Cardiac muscle cell (in vitro differentiated cells and primary cell): ENCODE results near the gene ZNF608. TPM values are rescaled to one million over a fixed set of nuclear protein-coding genes. Genes with fewer than 3 reads are reported as not detected.
A peak's percentile ranks its signal among the peaks of the same experiment; 100 is the strongest.

Experiments
- DNase-seq, 2 donors: peaks; one replicate each; pipeline versions ENCODE4 v3.0.0 to v3.0.0-alpha.2; 2010 to 2017; ENCODE audit warnings: low read depth in 1 of 2, low spot score in 1 of 2
- H3K27ac ChIP-seq: fragments of 200-600 bp; sonication (generic); 2 replicates; pipeline ENCODE4 v1.5.1; 2016
- H3K27me3 ChIP-seq: fragments of 200-600 bp; sonication (generic); 2 replicates; pipeline ENCODE4 v1.6.0; 2016; ENCODE audit warnings: control low read depth
- H3K36me3 ChIP-seq: fragments of 200-600 bp; sonication (generic); 2 replicates; pipeline ENCODE4 v1.5.1; 2016; ENCODE audit warnings: control low read depth
- H3K4me1 ChIP-seq: fragments of 200-600 bp; sonication (generic); 2 replicates; pipeline ENCODE4 v1.8.1; 2017; ENCODE audit warnings: low read depth, mild to moderate bottlenecking, mixed run types
- H3K4me3 ChIP-seq: fragments of 200-600 bp; sonication (generic); 2 replicates; pipeline ENCODE4 v1.5.1; 2016; ENCODE audit warnings: mild to moderate bottlenecking
- H3K9me3 ChIP-seq: fragments of 200-600 bp; sonication (generic); 2 replicates; pipeline ENCODE4 v1.5.1; 2017; ENCODE audit warnings: low read depth, mild to moderate bottlenecking, control low read depth
- CTCF ChIP-seq: IDR thresholded peaks from 2 replicates; pipeline ENCODE4 v1.5.1; 2012; ENCODE audit warnings: low read depth, mild to moderate bottlenecking, low read length
- polyA plus RNA-seq: library from polyadenylated mRNA; unstranded; fragments of >200 nt; fragmentation: Nextera tagmentation; extraction: Ambion mirVana; gene quantifications from 2 replicates; pipeline ENCODE4 v1.2.1, GENCODE V29; 2016
- total RNA-seq: library from RNA; depleted of rRNA; stranded (reverse); fragments of >200 nt; gene quantifications from 2 replicates; pipeline ENCODE4 v1.2.3, GENCODE V29; 2016

Gene ZNF608
- total and polyA plus RNA-seq, 2 experiments from 2014 or later: 39.9 to 115 TPM

DNA sequence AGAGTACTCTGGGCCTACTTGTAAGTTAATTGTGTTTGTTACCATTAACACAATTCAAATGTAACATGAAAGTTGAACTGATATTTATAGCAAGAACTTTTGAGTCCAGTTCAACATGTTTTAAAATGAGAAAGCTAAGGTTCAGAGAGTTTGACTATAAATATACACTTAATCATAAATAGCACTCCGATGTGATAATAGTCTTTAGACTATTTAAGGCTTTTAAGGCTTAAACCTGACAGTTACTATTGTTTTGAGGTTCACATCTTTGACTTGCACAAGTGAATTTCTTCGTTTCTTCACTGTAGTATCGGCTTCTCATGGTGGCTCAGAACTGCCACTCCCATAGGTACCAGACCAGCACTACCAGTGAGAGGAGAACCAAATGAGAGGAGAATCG is 42.4 kb downstream of the ZNF608 start:
- Histone ChIP-seq H3K9me3 (no peaks in the 10 kb centered on the region), H3K27me3 (no peaks in the 10 kb centered on the region), H3K4me3 (no peak overlapping the region), H3K36me3 (no peaks in the 10 kb centered on the region), H3K4me1 (peaks cover 97% of the 10 kb centered on the region), H3K27ac (peak overlapping the region; percentile 92)
- TF ChIP-seq CTCF: no peak
- no peak for DNase-seq

- DNase-seq: no peak
- H3K9me3 ChIP-seq: no peaks in the 10 kb centered on the region
- H3K36me3 ChIP-seq: no peaks in the 10 kb centered on the region
- no peak for TF ChIP-seq CTCF
- no peak overlapping the region for H3K4me3 ChIP-seq
- peak overlapping the region; percentile 92 for H3K27ac ChIP-seq
- no peaks in the 10 kb centered on the region for H3K27me3 ChIP-seq
- H3K4me1 ChIP-seq: peaks cover 97% of the 10 kb centered on the region
These were observed 43.9 kb downstream of the ZNF608 start for GRCh38 chr5:124702525-124702924.

GRCh38 chr5:124701873-124702425 is 44.5 kb downstream of the ZNF608 start:
- Histone ChIP-seq H3K27ac (peak overlapping the region; percentile 92), H3K4me3 (no peak overlapping the region), H3K27me3 (no peaks in the 10 kb centered on the region), H3K36me3 (no peaks in the 10 kb centered on the region), H3K4me1 (peaks cover 96% of the 10 kb centered on the region), H3K9me3 (no peaks in the 10 kb centered on the region)
- no peak for TF ChIP-seq CTCF
- no peak for DNase-seq

- H3K36me3 ChIP-seq: no peaks in the 10 kb centered on the region
- no peak for DNase-seq
- no peaks in the 10 kb centered on the region for H3K9me3 ChIP-seq
- peak overlapping the region; percentile 87 for H3K27ac ChIP-seq
- no peak overlapping the region for H3K4me3 ChIP-seq
- peaks cover 95% of the 10 kb centered on the region for H3K4me1 ChIP-seq
- no peak for TF ChIP-seq CTCF
- no peaks in the 10 kb centered on the region for H3K27me3 ChIP-seq
These were observed 45.4 kb downstream of the ZNF608 start for GRCh38 chr5:124701016-124701415.

GRCh38 chr5:124700333-124700732 is 46.1 kb downstream of the ZNF608 start:
- H3K4me3 ChIP-seq: no peak overlapping the region
- H3K4me1 ChIP-seq: peaks cover 88% of the 10 kb centered on the region
- H3K27me3 ChIP-seq: no peaks in the 10 kb centered on the region
- TF ChIP-seq CTCF: no peak
- no peaks in the 10 kb centered on the region for H3K36me3 ChIP-seq
- peak overlapping the region; percentile 87 for H3K27ac ChIP-seq
- no peaks in the 10 kb centered on the region for H3K9me3 ChIP-seq
- DNase-seq: no peak

DNA sequence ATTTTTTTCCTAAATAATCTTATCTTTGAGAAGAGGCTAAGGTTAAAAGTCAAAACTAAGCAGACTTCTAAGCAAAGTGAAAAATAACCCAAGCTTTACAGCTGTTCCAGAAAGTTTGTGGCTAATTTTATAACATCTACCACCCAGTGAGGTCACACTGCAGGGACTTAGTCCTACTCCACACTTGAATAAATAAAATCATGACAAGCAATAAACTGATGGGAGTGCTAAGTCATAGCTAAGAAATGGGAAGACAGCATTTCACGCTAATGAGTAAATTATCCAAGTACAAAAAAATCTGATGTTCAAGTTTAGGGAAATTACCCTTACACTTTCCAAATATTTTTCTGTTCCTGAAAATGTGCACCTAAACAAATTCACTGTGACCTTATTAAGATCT is 47.7 kb downstream of the ZNF608 start:
- peaks cover 73% of the 10 kb centered on the region for H3K4me1 ChIP-seq
- peak overlapping the region; percentile 87 for H3K27ac ChIP-seq
- no peak for DNase-seq
- TF ChIP-seq CTCF: no peak
- H3K9me3 ChIP-seq: no peaks in the 10 kb centered on the region
- no peaks in the 10 kb centered on the region for H3K36me3 ChIP-seq
- no peaks in the 10 kb centered on the region for H3K27me3 ChIP-seq
- H3K4me3 ChIP-seq: no peak overlapping the region
